Endothelial cell of umbilical vein (primary cell): Measurements from ENCODE around the gene B3GNT9. TPM values are rescaled to one million over a fixed set of nuclear protein-coding genes. Genes with fewer than 3 reads are reported as not detected.

Experiments used
- BruUV-seq: library from RNA; stranded (reverse); fragments of 400-500 nt; replicated peaks from 2 replicates; lab custom pipeline; 2021; lab: Mats Ljungman, UMichigan
- CTCF ChIA-PET: fragments of 300-600, 350-600 bp; sonication (Branson Sonifier 250); formaldehyde crosslinking; loops from one replicate; lab custom pipeline; 2021; ENCODE audit warnings: antibody characterized with exemption, inconsistent platforms; lab: Charles Lee
- POLR2A ChIA-PET: fragments of 300-600, 350-600 bp; sonication (Branson Sonifier 250); formaldehyde crosslinking; loops from one replicate; lab custom pipeline; 2021; ENCODE audit warnings: antibody characterized with exemption, inconsistent platforms; lab: Charles Lee
- DNase-seq: peaks from one replicate; pipeline ENCODE4 v3.0.0-alpha.2; 2011; ENCODE audit warnings: low read depth, low spot score
- FAIRE-seq: peaks from 2 replicates; lab custom pipeline; 2011; peaks lifted over from hg19 to GRCh38; lab: Jason Lieb, UNC
- H2AFZ ChIP-seq: 2 replicates; pipeline ENCODE4 v1.6.0; 2012; ENCODE audit warnings: low read depth, low read length, control low read depth, inconsistent platforms
- H3K27ac ChIP-seq: 2 replicates; pipeline ENCODE4 v1.5.1; 2011; ENCODE audit warnings: low read depth, mild to moderate bottlenecking, control low read depth, low read length, moderate library complexity; ENCODE audit not compliant: insufficient read depth
- H3K27me3 ChIP-seq, 2 experiments: 2 replicates each; pipeline versions ENCODE4 v1.6.0 to v1.6.1; 2011; ENCODE audit warnings: low read length in 2 of 2, mixed read lengths in 1 of 2; ENCODE audit not compliant: control insufficient read depth in 2 of 2, insufficient read depth in 2 of 2
- H3K36me3 ChIP-seq, 2 experiments: 2 replicates in 1 of 2; 3 replicates in 1 of 2; pipeline ENCODE4 v1.5.1; 2011; ENCODE audit warnings: low read length in 2 of 2, mild to moderate bottlenecking in 1 of 2, moderate library complexity in 1 of 2; ENCODE audit not compliant: control insufficient read depth in 2 of 2, insufficient read depth in 2 of 2; ENCODE audit errors: extremely low read depth in 1 of 2
- H3K4me1 ChIP-seq: 3 replicates; pipeline ENCODE4 v1.5.1; 2011; ENCODE audit warnings: mild to moderate bottlenecking, low read length; ENCODE audit not compliant: control insufficient read depth, insufficient read depth; ENCODE audit errors: extremely low read depth
- H3K4me2 ChIP-seq: 2 replicates; pipeline ENCODE4 v1.6.1; 2011; ENCODE audit warnings: low read length, control low read depth, mixed read lengths; ENCODE audit not compliant: insufficient read depth
- H3K4me3 ChIP-seq, 3 experiments: fragments of 200-600 bp in 1 of 3; sonication (generic), shearing (Covaris generic) in 1 of 3; replicated peaks in 1 of 3; 2 replicates each; pipeline ENCODE4 v1.5.1; 2011 to 2016; ENCODE audit warnings: control low read depth in 3 of 3, low read length in 3 of 3, mild to moderate bottlenecking in 2 of 3, inconsistent platforms in 1 of 3, low read depth in 1 of 3, moderate library complexity in 1 of 3; ENCODE audit not compliant: insufficient read depth in 1 of 3
- H3K79me2 ChIP-seq: 2 replicates; pipeline ENCODE4 v1.6.0; 2012; ENCODE audit warnings: low read length, inconsistent platforms; ENCODE audit not compliant: control insufficient read depth, insufficient read depth
- H3K9ac ChIP-seq: replicated peaks from 2 replicates; pipeline ENCODE3; 2011; ENCODE audit warnings: low read length, control low read depth; ENCODE audit not compliant: insufficient read depth; ENCODE audit errors: extremely low read depth
- H3K9me1 ChIP-seq: replicated peaks from 3 replicates; pipeline ENCODE4 v1.6.0; 2011; ENCODE audit warnings: mild to moderate bottlenecking, low read length; ENCODE audit not compliant: control insufficient read depth, insufficient read depth; ENCODE audit errors: extremely low read depth
- H3K9me3 ChIP-seq: replicated peaks from 2 replicates; pipeline ENCODE4 v1.5.1; 2012; ENCODE audit warnings: low read length, inconsistent platforms; ENCODE audit not compliant: control insufficient read depth, insufficient read depth
- H4K20me1 ChIP-seq: replicated peaks from 2 replicates; pipeline ENCODE3; 2011; ENCODE audit warnings: mild to moderate bottlenecking, low read length; ENCODE audit not compliant: control insufficient read depth, insufficient read depth; ENCODE audit errors: extremely low read depth
- EZH2 ChIP-seq: IDR thresholded peaks from 2 replicates; pipeline ENCODE4 v1.6.1; 2012; ENCODE audit warnings: borderline replicate concordance, low read depth, mild to moderate bottlenecking, moderate library complexity, low read length, inconsistent platforms; ENCODE audit not compliant: severe bottlenecking
- FOS ChIP-seq: IDR thresholded peaks from 2 replicates; pipeline ENCODE4 v1.6.1; 2011; ENCODE audit warnings: mild to moderate bottlenecking, low read length, moderate library complexity, borderline replicate concordance; ENCODE audit not compliant: insufficient read depth
- GATA2 ChIP-seq: IDR thresholded peaks from 2 replicates; pipeline ENCODE4 v1.7.0; 2011; ENCODE audit warnings: low read depth, mild to moderate bottlenecking, moderate library complexity, mixed read lengths, low read length; ENCODE audit not compliant: insufficient read length, insufficient read depth
- JUN ChIP-seq: IDR thresholded peaks from 2 replicates; pipeline ENCODE4 v1.6.1; 2011; ENCODE audit warnings: borderline replicate concordance, low read depth; ENCODE audit not compliant: insufficient read length, insufficient read depth
- MAX ChIP-seq: IDR thresholded peaks from 2 replicates; pipeline ENCODE4 v1.6.1; 2011; ENCODE audit not compliant: insufficient read depth, insufficient read length
- MYC ChIP-seq: IDR thresholded peaks from one replicate; pipeline ENCODE4 v1.6.1; 2011; ENCODE audit warnings: mild to moderate bottlenecking, low read depth, low read length
- POLR2A ChIP-seq: IDR thresholded peaks from 2 replicates; pipeline ENCODE4 v1.6.1; 2012; ENCODE audit warnings: low read depth, mild to moderate bottlenecking, control low read depth, low read length
- POLR2AphosphoS5 ChIP-seq: IDR thresholded peaks from 2 replicates; pipeline ENCODE4 v1.6.1; 2012; ENCODE audit warnings: low read depth, mild to moderate bottlenecking, control low read depth, low read length, moderate library complexity; ENCODE audit not compliant: insufficient read depth
- dilution Hi-C: fragments of 300-500 bp; cut with MboI; formaldehyde crosslinking; loops from one replicate; pipeline ENCODE4 v1.15.0; 2019; ENCODE audit warnings: low sequenced_read_pairs; ENCODE audit not compliant: extremely low pct_ligation_motif_present
- intact Hi-C: fragments of 100-400 bp; cut with micrococcal nuclease; formaldehyde crosslinking; loops from one replicate; pipeline ENCODE4 v1.10.0; 2022
- polyA plus RNA-seq, 4 experiments: library from polyadenylated mRNA; depleted of rRNA in 3 of 4; stranded (reverse) in 3 of 4; unstranded in 1 of 4; fragments of >200 nt; gene quantifications; 2 replicates each; pipeline versions ENCODE4 v1.2.1 to v1.2.3, GENCODE V29; 2011 to 2012; ENCODE audit warnings: missing spikeins in 1 of 4
- total RNA-seq: library from RNA; stranded (reverse); gene quantifications from 2 replicates; pipeline ENCODE4 v1.2.3, GENCODE V29; 2021
- TF ChIP-seq, protein P1 (sequence below), 2 donors: IDR thresholded peaks; 1 replicate in 1 of 2; 2 replicates in 1 of 2; pipeline ENCODE4 v1.5.1; 2011; ENCODE audit warnings: low read length in 2 of 2, mild to moderate bottlenecking in 2 of 2, moderate library complexity in 2 of 2, control low read depth in 1 of 2, inconsistent platforms in 1 of 2, low read depth in 1 of 2; ENCODE audit not compliant: insufficient read depth in 1 of 2; ENCODE audit errors: extremely low read depth in 1 of 2

The B3GNT9 gene
- total and polyA plus RNA-seq, 2 donors (not counting 3 experiments of a cell fraction or from before 2014, with no cell fraction given), result 4.0 to 6.4 TPM

- H3K9me1 ChIP-seq, result no peaks in the 10 kb centered on the region
Observed at GRCh38 chr16:67104061-67104460, 46.7 kb downstream of the B3GNT9 start.

More at GRCh38 chr16:67104061-67104460, 46.7 kb downstream of the B3GNT9 start:
- no TSS peak for BruUV-seq
- CTCF ChIA-PET, result interaction anchor here (0.8 to 9.0 kb wide), 10 partner anchors 10 to 150 kb away, joined by 3 to 86 read pairs (median 4); no protein-coding TSS in a partner anchor
- H3K4me1 ChIP-seq, result peaks cover 2% of the 10 kb centered on the region
- H4K20me1 ChIP-seq, result no peaks in the 10 kb centered on the region
- H2AFZ ChIP-seq, result no peak overlapping the region
- no peak overlapping the region for H3K4me2 ChIP-seq
- no peak overlapping the region for H3K9ac ChIP-seq
- no peaks in the 10 kb centered on the region for H3K79me2 ChIP-seq
- POLR2A ChIA-PET, result no interaction called here
- dilution Hi-C loops (no loop called here), intact Hi-C loops (loop anchor here (1.0 kb wide), 1 partner anchor 51 kb away; no protein-coding TSS in a partner anchor)
- no peaks in the 10 kb centered on the region for H3K27me3 ChIP-seq
- TF ChIP-seq JUN (no peak), MAX (no peak), FOS (no peak), EZH2 (no peak), MYC (no peak), POLR2AphosphoS5 (peak; percentile 56), POLR2A (no peak), GATA2 (no peak)
- TF ChIP-seq, protein P1, sequence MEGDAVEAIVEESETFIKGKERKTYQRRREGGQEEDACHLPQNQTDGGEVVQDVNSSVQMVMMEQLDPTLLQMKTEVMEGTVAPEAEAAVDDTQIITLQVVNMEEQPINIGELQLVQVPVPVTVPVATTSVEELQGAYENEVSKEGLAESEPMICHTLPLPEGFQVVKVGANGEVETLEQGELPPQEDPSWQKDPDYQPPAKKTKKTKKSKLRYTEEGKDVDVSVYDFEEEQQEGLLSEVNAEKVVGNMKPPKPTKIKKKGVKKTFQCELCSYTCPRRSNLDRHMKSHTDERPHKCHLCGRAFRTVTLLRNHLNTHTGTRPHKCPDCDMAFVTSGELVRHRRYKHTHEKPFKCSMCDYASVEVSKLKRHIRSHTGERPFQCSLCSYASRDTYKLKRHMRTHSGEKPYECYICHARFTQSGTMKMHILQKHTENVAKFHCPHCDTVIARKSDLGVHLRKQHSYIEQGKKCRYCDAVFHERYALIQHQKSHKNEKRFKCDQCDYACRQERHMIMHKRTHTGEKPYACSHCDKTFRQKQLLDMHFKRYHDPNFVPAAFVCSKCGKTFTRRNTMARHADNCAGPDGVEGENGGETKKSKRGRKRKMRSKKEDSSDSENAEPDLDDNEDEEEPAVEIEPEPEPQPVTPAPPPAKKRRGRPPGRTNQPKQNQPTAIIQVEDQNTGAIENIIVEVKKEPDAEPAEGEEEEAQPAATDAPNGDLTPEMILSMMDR (IDR thresholded peaks at IDR 0.05; ENCODE audit: extremely low read depth in 1 of 2, insufficient read depth in 1 of 2, low read depth in 1 of 2, low read length in 2 of 2), result peak; percentile 47 to 64
- FAIRE-seq (no peak), DNase-seq (peak; percentile 46)
- no peak overlapping the region for H3K4me3 ChIP-seq
- H3K36me3 ChIP-seq, result peaks cover 2 to 7% of the 10 kb centered on the region in 2 experiments
- no peaks in the 10 kb centered on the region for H3K9me3 ChIP-seq
- H3K27ac ChIP-seq, result no peak overlapping the region
